SK-N-SH (cell line): ENCODE measurements around the gene KRTAP5-3.

Experiments
- CTCF ChIP-seq: fragments of 200-600 bp; sonication (generic); IDR thresholded peaks from 2 replicates; pipeline ENCODE4 v1.6.1; 2017; ENCODE audit warnings: antibody characterized with exemption, mild to moderate bottlenecking, moderate library complexity
- ELF1 ChIP-seq: IDR thresholded peaks from 2 replicates; pipeline ENCODE4 v1.4.0; 2012
- EP300 ChIP-seq, 2 experiments: IDR thresholded peaks; 2 replicates each; pipeline versions ENCODE4 v1.4.0 to v1.6.1; 2012; ENCODE audit warnings: borderline replicate concordance in 1 of 2, low read depth in 1 of 2, low read length in 1 of 2
- EZH2phosphoT487 ChIP-seq: fragments of 200-600 bp; sonication (generic); IDR thresholded peaks from 2 replicates; pipeline ENCODE4 v1.6.1; 2017; ENCODE audit warnings: low read depth, mixed run types, mild to moderate bottlenecking, antibody characterized with exemption, moderate library complexity, borderline replicate concordance
- FOXM1 ChIP-seq: IDR thresholded peaks from 2 replicates; pipeline ENCODE4 v1.4.0; 2012; ENCODE audit warnings: low read depth, mild to moderate bottlenecking
- JUND ChIP-seq: IDR thresholded peaks from 2 replicates; pipeline ENCODE4 v1.4.0; 2012
- MEF2A ChIP-seq: IDR thresholded peaks from 2 replicates; pipeline ENCODE4 v1.4.0; 2012; ENCODE audit warnings: low read depth, borderline replicate concordance
- PBX3 ChIP-seq: IDR thresholded peaks from 2 replicates; pipeline ENCODE4; 2012
- POLR2AphosphoS5 ChIP-seq: IDR thresholded peaks from 2 replicates; pipeline ENCODE4 v1.6.1; 2012; ENCODE audit warnings: low read depth, low read length
- RAD21 ChIP-seq: IDR thresholded peaks from 2 replicates; pipeline ENCODE4 v1.6.1; 2012; ENCODE audit warnings: mild to moderate bottlenecking, low read length
- TAF1 ChIP-seq: IDR thresholded peaks from 2 replicates; pipeline ENCODE4 v1.6.1; 2012; ENCODE audit warnings: low read depth, mild to moderate bottlenecking, low read length, moderate library complexity, borderline replicate concordance
- TCF12 ChIP-seq: IDR thresholded peaks from 2 replicates; pipeline ENCODE4 v1.4.0; 2012
- USF1 ChIP-seq: IDR thresholded peaks from 2 replicates; pipeline ENCODE4 v1.4.0; 2012; ENCODE audit warnings: low read depth, borderline replicate concordance

GRCh38 chr11:1603629-1604028 lies 4.6 kb downstream of the KRTAP5-3 start:
- TF ChIP-seq JUND (no peak), CTCF (no peak), PBX3 (no peak), TAF1 (no peak), POLR2AphosphoS5 (no peak), ELF1 (no peak), TCF12 (no peak), EP300 (IDR thresholded peaks at IDR 0.05; ENCODE audit: borderline replicate concordance in 1 of 2, low read depth in 1 of 2, low read length in 1 of 2) (no peak), RAD21 (no peak), USF1 (no peak), MEF2A (no peak), FOXM1 (no peak), EZH2phosphoT487 (no peak)
